Coronary artery (tissue), 2 donors: ENCODE measurements around the gene CENPM.
A peak's percentile ranks its signal among the peaks of the same experiment; 100 is the strongest.

Experiments used
- DNase-seq: peaks from one replicate; pipeline ENCODE4 v3.0.0-alpha.2; 2017; ENCODE audit warnings: low spot score
- H3K27ac ChIP-seq, 2 donors: fragments of 200-600 bp; sonication (generic); one replicate each; pipeline ENCODE4 v1.5.1; 2016 to 2019
- H3K4me3 ChIP-seq: fragments of 200-600 bp; sonication (generic); 2 replicates; pipeline ENCODE4 v1.5.1; 2016; ENCODE audit warnings: mild to moderate bottlenecking, moderate library complexity
- CTCF ChIP-seq: fragments of 200-600 bp; sonication (generic); IDR thresholded peaks from one replicate; pipeline ENCODE4 v1.5.1; 2019; ENCODE audit warnings: antibody characterized with exemption

The CENPM gene

GRCh38 chr22:41983513-41984405 is 36.8 kb upstream of the CENPM start:
- no peak for TF ChIP-seq CTCF
- no peak for DNase-seq
- no peak overlapping the region for H3K27ac ChIP-seq
- no peak overlapping the region for H3K4me3 ChIP-seq

- Histone ChIP-seq H3K4me3 (no peak overlapping the region), H3K27ac (no peak overlapping the region)
- no peak for TF ChIP-seq CTCF
- no peak for DNase-seq
Measured at GRCh38 chr22:41982865-41983264, 35.9 kb upstream of the CENPM start.

DNA sequence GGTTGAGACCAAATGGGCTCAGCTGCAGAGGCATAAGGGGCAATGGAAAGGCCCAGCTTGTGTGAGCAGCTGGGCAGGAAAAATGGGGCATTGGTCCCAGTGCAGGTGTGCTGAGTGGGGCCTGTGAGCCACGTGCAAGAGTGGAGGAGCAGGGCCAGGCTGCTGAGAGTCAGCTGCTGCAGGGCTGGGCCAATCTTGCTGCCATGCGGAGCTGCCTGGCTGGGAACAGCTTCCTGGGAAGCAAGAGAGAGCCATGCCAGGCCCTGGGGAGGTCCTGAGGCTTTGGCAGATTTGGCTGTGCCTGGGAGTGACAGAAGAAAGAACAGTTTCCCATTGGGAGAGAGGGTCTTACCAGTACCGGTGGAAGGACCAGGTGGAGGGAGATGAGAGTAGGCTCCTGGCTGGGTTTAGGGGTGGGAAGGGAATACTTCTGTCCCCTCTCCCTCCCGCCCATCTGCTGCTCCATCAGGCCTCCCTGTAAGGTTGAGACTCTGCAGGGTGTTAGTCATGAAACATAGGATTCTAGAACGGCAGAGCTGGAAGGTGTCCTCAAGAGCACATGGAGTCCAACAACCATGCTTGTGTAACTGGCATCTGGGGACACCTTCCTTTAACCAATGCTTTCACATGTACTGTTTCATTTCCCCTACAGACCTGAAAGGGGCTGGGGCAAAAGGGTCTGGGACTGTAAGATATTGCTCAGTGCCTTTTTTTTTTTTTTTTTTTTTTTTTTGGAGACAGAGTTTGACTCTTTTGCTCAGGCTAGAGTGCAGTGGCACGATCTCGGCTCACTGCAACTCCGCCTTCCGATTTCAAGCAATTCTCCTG is 32.7 kb upstream of the CENPM start:
- H3K4me3 ChIP-seq = no peak overlapping the region
- H3K27ac ChIP-seq = no peak overlapping the region
- no peak for DNase-seq
- no peak for TF ChIP-seq CTCF

GRCh38 chr22:41978732-41979131 is 31.8 kb upstream of the CENPM start:
- H3K27ac ChIP-seq = no peak overlapping the region
- H3K4me3 ChIP-seq = no peak overlapping the region
- TF ChIP-seq CTCF = no peak
- DNase-seq = no peak

GRCh38 chr22:41976961-41977566 is 30.1 kb upstream of the CENPM start:
- no peak overlapping the region for H3K27ac ChIP-seq
- no peak for TF ChIP-seq CTCF
- DNase-seq = no peak
- peak overlapping the region; percentile 73 for H3K4me3 ChIP-seq

- H3K4me3 ChIP-seq = peak overlapping the region; percentile 73
- TF ChIP-seq CTCF = no peak
- no peak overlapping the region for H3K27ac ChIP-seq
- DNase-seq = no peak
Measured at GRCh38 chr22:41976070-41976901, 29.3 kb upstream of the CENPM start.
